GM06990 (cell line): ENCODE results near the gene TMEM269.

Source experiments
- DNase-seq: peaks from one replicate; pipeline ENCODE4 v3.0.0-alpha.2; 2011; ENCODE audit not compliant: insufficient read length; ENCODE audit errors: extremely low read depth
- H3K27me3 ChIP-seq: replicated peaks from 2 replicates; pipeline ENCODE4 v1.6.0; 2011; ENCODE audit warnings: low read length; ENCODE audit not compliant: control insufficient read depth, insufficient read depth
- H3K36me3 ChIP-seq: 2 replicates; pipeline ENCODE4 v1.5.1; 2011; ENCODE audit warnings: low read length; ENCODE audit not compliant: control insufficient read depth, insufficient read depth
- H3K4me3 ChIP-seq: replicated peaks from 2 replicates; pipeline ENCODE4 v1.5.1; 2011; ENCODE audit warnings: low read depth, mild to moderate bottlenecking, control low read depth, low read length
- TF ChIP-seq, protein P1 (sequence below): IDR thresholded peaks from 2 replicates; pipeline ENCODE4 v1.5.1; 2011; ENCODE audit warnings: low read length, control low read depth, mild to moderate bottlenecking, inconsistent platforms; ENCODE audit not compliant: insufficient read depth, poor library complexity, severe bottlenecking

TMEM269 gene

DNA sequence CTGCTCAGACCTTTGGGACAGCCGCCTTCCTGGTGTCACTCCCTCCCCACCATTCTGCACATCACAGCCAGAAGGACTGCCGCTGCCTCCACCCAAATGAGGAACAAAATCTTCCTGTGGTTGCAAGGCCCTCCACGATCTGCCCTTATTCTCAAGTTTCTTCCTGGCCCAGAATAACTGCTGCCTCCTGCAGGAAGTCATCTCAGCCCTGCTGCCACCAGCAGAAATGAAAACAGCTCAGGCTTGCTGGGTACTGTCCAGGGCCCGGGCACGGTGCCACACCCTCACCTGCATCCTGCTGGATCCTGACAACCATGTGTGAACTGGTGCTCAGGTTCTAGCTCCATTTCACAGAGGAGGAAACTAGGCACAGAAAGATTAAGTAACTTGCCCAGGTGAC lies 47.5 kb upstream of the TMEM269 start:
- no peaks in the 10 kb centered on the region for H3K27me3 ChIP-seq
- TF ChIP-seq, protein P1, sequence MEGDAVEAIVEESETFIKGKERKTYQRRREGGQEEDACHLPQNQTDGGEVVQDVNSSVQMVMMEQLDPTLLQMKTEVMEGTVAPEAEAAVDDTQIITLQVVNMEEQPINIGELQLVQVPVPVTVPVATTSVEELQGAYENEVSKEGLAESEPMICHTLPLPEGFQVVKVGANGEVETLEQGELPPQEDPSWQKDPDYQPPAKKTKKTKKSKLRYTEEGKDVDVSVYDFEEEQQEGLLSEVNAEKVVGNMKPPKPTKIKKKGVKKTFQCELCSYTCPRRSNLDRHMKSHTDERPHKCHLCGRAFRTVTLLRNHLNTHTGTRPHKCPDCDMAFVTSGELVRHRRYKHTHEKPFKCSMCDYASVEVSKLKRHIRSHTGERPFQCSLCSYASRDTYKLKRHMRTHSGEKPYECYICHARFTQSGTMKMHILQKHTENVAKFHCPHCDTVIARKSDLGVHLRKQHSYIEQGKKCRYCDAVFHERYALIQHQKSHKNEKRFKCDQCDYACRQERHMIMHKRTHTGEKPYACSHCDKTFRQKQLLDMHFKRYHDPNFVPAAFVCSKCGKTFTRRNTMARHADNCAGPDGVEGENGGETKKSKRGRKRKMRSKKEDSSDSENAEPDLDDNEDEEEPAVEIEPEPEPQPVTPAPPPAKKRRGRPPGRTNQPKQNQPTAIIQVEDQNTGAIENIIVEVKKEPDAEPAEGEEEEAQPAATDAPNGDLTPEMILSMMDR = peak; percentile 36
- no peaks in the 10 kb centered on the region for H3K36me3 ChIP-seq
- H3K4me3 ChIP-seq = no peak overlapping the region
- DNase-seq = peak; percentile 29

DNA sequence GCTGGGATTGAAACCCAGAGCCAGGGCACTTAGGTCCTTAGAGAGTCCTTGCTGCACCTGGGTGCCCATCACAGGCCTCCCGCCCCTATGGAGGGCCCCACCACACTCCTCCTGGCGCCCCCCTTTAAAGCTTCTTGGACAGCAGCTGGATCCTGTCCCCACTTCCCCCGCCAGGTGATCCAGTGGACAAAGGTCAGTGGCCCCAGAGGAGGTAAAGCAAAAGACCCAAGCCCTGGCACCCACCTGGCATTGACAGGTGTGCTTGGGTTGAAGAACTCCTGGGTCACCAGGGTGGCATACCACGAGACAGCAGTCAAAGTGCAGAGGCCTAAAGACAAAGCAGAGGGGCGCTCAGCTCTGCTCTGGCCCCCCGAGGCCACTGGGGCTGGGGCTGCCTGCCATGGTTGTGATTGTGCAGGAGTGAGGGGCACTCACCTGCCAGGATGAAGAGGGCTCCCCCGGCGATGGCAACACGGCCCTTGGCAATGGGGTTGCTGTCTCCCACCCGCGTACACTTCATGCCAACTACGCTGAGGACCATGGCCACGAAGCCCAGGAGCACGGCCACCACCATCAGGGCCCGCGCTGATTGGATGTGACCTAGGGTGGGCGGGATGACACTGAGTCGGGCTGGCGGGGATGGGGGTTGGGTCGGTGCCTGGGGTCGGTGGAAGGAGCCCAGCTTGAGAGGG lies 46.7 kb upstream of the TMEM269 start:
- DNase-seq = no peak
- no peaks in the 10 kb centered on the region for H3K36me3 ChIP-seq
- no peaks in the 10 kb centered on the region for H3K27me3 ChIP-seq
- H3K4me3 ChIP-seq = no peak overlapping the region
- TF ChIP-seq, protein P1 = no peak

DNA sequence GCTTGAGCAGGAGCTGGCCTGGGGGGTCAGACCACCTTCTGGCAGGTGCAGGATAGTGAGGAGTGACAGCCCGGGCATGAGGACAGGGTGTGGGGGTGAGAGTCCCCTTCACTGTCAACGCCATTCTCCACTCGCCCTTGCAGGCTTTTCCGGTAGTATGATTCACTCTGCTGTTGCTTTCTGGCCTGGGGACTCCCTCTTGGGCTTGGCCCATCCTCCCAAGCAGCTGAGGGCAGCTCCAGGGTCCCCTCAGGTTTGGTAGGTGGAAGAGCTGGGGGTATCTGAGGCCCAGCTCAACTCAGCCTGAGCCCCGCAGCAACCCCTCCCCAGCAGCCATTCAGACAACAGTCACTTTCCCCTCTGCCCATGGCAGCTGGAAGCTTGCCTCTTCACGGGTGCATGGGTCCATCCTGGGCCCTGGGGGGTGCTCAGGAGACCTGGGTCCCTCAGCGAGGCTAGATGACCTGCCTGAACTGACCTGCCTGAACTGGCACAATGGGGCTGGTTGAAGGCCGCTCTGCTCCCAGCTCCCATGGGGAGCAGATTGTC lies 46.0 kb upstream of the TMEM269 start:
- no peak for DNase-seq
- H3K4me3 ChIP-seq = no peak overlapping the region
- TF ChIP-seq, protein P1 = no peak
- no peaks in the 10 kb centered on the region for H3K36me3 ChIP-seq
- H3K27me3 ChIP-seq = no peaks in the 10 kb centered on the region

DNA sequence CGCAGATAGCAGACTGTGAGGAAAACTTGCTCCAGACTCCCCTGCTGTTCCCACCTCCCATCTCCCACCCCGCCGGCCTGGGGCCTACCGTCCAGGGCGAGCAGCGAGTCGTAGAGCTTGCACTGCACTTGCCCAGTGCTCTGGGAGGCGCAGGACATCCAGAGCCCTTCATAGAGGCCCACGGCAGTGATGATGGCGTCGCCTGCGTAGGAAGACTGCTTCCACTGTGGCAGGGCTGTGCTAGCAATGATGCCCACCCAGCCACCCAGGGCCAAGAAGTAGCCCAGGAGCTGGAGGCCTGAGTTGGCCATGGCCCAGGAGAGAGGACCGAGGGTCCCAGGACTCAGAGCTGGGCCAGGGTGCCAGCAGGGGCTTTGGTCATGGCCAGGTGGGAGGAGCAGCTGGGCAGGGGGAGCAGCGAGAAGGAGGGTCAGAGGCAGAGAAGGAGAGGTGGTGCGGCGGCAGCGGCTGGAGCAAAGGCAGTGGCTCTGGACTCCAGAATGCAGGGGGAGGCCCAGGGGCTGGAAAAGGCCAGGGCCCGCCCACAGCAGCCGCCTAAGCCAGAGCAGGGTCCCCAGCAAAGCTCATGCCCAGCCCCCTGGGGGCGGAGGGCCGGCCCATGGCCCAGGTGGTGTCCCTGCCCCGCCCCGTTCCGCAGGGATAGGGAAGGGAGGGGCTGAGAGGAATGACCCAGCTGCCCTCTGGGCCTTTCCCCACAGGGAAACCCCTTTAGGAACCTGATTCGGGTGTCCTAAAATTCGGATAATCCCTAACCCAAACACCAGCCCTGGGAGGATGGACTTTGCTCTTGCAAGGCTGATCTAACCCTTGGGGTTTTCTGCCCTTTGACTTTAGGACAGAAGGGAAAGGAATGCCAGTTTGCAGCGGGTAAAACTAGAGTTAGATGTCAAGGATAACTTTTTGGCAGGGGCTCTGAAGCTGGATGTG lies 44.8 kb upstream of the TMEM269 start, which contains the start of gene CLDN19:
Gene CLDN19, minus strand, starts transcription at position 484 of the 948 bp plus-strand sequence. Its CDS starts 173 bp downstream, at position 311.
- Histone ChIP-seq H3K4me3 (no peak within 1 kb of the TSS), H3K27me3 (no peaks in the 10 kb centered on the region), H3K36me3 (no peaks in the 10 kb centered on the region)
- TF ChIP-seq, protein P1 = no peak
- no peak for DNase-seq

DNA sequence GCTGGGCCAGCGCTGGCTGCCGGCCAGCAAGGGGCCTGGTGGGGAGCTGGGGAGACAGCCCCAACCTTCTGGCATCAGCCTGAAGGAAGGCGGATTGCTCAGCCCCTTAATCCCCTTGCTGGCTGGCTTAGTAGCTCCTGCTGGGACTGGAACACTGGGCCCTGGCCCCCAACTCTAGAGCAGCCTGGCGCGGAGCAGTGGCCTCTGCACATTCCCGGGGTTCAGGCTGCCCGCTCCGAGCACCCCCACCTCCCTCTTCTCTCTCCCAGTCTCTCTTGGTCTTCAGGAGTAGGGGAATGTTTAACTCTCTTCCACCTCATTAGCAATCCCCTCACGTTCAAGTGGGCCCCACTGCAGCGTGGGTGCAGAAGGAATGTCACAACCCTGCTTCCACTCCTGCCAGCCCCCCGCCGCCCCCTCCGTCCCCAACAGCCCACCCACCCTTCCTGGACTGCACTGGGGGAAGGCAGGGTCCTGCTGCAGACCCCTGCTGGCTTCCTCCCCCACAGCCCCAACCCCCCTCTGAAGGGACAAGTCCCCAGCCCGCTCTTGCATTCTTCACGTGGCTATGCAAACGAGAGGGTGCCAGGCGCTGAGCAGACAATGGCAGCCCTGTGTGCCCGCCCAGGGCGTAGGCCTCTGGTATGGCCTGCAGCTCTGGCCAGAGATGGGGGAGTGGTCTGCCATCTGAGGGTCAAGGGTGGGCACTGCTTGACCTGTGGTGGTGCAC lies 43.8 kb upstream of the TMEM269 start:
- no peak for DNase-seq
- no peak overlapping the region for H3K4me3 ChIP-seq
- peaks cover 3% of the 10 kb centered on the region for H3K36me3 ChIP-seq
- no peaks in the 10 kb centered on the region for H3K27me3 ChIP-seq
- TF ChIP-seq, protein P1 = no peak
